Dermis microvascular lymphatic vessel endothelial cell (primary cell): Measurements from ENCODE around the gene NAAA. TPM values are rescaled to one million over a fixed set of nuclear protein-coding genes. Genes with fewer than 3 reads are reported as not detected.

Experiments used
- total RNA-seq: library from RNA; depleted of rRNA; stranded (reverse); fragments of >200 nt; gene quantifications from 2 replicates; pipeline ENCODE4 v1.2.1, GENCODE V29; 2014

NAAA gene
- total RNA-seq, 1 donor from 2014 or later, result 26.3 TPM

Other genes with a start within 250 kb of the NAAA start
- gene USO1, start 216.4 kb downstream of the NAAA start, total RNA-seq, result 66.4 and 68.9 TPM in 2 replicates
- gene PPEF2, start 38.6 kb downstream of the NAAA start, total RNA-seq, result under 0.01 TPM in 1 of 2 replicates, not detected in the other
- 16.8 and 23.5 TPM in 2 replicates for gene SDAD1, start 49.9 kb upstream of the NAAA start, total RNA-seq
- gene CXCL9, start 66.5 kb upstream of the NAAA start, total RNA-seq, result not detected in 2 replicates
- gene CXCL10, start 82.5 kb upstream of the NAAA start, total RNA-seq, result 0.13 and 0.25 TPM in 2 replicates
- 0.26 and 0.51 TPM in 2 replicates for gene CXCL11, start 95.1 kb upstream of the NAAA start, total RNA-seq
- gene ART3, start 133.7 kb upstream of the NAAA start, total RNA-seq, result not detected in 2 replicates
- 43.4 and 51.9 TPM in 2 replicates for gene NUP54, start 207.4 kb upstream of the NAAA start, total RNA-seq